HL-60/S4 treated with retinoic acid at 250 ng/mL for 4 days and 3 days (cell line): Measurements from ENCODE around the gene PLEKHA6.

Source experiments
- in situ Hi-C: fragments of 300-500 bp; cut with MboI; formaldehyde crosslinking; loops from 2 replicates; pipeline ENCODE4 v1.7.0; 2022; ENCODE audit warnings: low sequenced_read_pairs

PLEKHA6 gene

DNA sequence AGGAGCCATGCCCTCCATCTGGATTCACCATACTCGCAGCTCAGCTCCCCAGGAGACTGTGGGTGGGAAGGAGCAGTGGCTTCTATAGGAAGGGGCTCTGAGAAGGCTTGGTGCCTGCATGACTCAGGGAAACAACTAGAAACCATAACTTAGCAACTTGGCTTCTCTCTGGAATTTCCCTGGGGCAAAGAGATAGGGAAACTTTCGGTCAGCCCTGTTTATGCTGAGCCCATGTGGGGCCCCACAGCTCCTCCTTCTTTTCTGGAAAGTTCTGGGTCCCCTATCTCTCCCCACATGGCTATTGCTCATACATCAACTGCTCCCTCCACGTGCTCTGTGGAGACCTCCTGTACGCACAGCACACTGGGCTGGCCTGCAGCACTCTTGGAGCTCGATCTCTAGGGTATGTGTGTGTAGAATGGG, 39.3 kb downstream of the PLEKHA6 start:
- in situ Hi-C loops = loop anchor here (25.0 kb wide), 1 partner anchor 1108 kb away; no protein-coding TSS in a partner anchor

DNA sequence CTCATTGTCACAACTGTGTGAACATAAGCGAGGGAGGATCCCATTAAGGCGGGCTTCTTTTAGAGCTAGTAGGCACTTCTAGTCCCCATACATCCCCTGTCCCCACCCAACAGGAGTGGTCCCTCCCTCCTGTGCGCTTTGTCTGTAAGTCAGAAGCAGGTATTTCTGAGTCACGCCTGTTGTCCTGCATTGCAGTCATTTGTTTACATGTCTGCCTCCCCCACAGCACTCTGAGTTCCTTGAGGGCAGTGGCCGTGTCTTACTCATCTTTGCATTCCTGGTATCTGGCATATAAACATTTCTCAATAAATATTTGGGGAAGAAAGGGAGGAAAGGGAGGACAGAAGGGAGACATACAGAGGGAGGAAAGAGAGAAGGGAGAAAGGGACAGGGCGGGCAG, 40.3 kb downstream of the PLEKHA6 start:
- in situ Hi-C loops = loop anchor here (25.0 kb wide), 1 partner anchor 1107 kb away; no protein-coding TSS in a partner anchor

DNA sequence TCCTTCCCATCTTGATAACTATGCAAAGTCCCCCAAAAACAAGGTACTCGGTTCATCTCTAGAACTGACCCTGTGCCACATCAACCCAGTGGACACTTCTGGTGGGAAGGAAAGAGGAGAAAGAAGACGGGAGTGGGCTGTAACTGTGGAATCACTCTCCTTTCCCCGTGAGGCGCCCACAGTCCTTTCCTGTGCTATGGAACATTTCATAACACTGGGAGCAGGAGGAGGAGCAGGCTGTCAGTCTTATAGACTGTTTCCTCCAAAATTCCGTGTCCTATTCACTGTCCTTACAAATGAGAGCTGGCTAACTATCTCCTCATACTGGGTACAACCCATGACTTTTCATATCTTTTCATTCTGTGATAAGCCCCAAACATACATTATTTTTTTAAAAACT, 40.7 kb downstream of the PLEKHA6 start:
- in situ Hi-C loops = loop anchor here (25.0 kb wide), 1 partner anchor 1107 kb away; no protein-coding TSS in a partner anchor

DNA sequence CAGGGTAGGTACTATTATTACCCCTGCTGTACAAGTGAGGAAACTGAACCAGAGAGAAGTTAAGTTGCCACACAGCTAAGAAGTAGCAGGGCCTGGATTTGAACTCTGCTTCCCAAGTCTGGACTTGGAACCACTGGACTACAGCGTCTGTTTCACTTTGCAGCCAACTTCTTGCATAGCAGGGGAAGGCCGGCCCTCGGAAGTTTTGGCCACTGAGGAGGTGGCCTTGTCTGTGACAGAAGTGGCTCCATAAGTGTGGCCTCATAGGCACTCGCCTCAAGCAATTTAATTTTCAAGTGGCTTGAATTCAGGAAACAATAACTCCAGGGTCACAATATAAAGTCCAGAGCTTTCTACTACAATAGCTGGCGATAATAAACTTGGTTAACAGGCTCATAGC, 41.4 kb downstream of the PLEKHA6 start:
- in situ Hi-C loops = loop anchor here (25.0 kb wide), 1 partner anchor 1106 kb away; no protein-coding TSS in a partner anchor

DNA sequence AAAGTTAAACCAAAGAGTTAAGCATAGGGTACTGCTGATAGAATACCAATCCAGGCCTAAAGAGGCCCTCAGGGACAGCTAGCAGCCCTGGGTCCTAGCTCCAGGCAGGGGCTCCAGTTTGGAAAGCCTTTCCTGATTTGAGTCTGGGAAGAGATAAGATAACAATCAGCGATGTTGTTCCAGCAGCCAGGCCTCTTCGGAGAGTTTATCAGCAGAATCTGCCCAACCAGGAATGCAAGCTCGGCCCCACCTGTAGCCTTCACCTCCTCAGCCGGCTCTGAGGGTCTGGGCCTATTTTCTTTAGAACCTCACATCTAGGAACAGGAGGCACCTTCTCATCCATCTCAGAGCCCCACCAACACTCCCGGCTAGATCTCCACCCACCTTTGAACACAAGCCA, 42.6 kb downstream of the PLEKHA6 start:
- in situ Hi-C loops = loop anchor here (25.0 kb wide), 1 partner anchor 1105 kb away; no protein-coding TSS in a partner anchor

DNA sequence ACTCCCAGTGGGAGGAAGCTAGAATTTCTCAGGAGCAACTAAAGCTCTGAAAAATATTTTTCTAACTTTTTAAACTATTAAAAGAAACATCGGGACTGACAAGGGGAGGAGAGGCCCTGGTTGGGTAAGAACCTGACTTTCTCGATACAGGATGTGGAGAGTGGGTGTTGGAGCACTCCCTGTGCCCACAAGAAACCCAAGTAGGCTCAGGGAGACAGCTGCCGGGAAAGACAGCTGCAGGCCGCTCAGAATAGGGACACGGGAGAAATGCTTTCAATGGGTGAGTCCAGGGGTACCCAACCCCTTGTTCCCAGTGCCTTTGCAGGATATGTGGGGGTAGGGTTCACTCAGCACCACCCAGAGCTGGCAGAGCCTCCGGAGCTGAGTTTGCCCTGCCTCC, 43.6 kb downstream of the PLEKHA6 start:
- in situ Hi-C loops = loop anchor here (25.0 kb wide), 1 partner anchor 1104 kb away; no protein-coding TSS in a partner anchor

DNA sequence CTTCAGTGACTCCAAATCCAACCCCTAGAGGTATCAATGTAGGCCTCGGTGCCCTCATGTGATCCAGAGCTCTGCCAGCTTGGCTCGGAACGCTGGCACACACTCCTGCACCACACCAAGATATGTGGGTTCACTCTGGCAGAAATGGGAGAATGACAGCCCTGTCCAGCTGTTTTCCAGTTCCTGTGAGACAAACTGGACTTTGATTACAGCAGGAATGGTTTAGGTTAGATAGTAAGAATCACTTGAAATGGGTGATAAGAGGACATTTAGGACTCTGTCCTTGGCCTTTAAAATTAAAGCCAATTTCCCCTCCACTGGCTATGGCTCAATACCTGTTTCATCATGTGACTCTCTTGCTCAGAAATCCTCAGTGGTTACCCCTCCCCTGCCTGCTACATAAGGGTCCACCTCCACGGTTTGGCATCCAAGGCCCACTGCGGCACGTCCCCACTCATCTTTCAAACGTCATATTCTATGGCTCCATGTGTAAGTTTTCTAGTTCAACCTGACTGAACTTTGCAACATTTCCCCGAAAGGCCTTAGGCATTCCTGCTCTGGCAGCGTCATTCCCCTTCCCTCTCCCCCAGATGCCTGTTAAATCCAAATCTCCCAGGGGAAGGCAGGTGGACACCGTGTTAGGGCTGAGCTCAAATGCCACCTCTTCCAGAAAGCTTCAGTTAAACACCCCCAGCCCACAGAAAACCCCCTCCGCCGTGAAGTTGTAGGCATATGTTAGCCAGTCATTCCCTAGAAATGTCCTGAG, 44.7 kb downstream of the PLEKHA6 start:
- in situ Hi-C loops = loop anchor here (25.0 kb wide), 1 partner anchor 1103 kb away; no protein-coding TSS in a partner anchor

DNA sequence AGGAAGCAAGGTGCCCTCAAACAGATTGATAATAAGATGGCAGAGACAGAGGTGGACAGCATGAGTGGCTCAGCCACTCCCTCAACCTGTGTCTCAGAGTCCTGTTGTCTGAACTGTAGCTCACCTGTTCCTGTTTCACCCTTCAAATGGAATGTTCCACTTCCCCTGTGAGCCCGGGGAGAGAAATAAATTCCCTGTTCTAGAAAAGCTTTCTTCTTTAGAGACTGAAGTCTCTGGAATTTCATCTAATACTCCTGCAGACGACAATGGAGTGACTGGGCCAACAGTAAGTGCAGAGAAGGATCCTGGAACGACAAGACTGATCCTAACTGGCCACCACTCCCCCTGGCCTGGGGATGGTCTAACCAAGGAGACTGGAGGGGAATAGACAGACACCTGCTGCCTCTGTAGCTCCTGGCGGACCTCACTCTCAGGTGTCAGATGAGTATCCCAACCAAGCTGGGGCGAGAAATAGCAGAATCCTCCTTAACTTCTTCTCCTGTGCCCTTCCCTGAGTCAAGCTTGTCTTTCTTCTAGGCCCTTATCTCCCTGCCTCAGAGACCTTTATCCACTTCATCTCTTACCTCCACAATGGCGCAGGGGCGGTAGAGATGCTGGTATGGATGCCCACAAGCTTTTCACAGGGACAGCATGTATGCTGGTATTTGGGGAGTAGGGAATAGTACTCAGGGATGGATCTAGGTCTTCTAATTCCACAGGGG, 45.4 kb downstream of the PLEKHA6 start:
- in situ Hi-C loops = loop anchor here (25.0 kb wide), 1 partner anchor 1102 kb away; no protein-coding TSS in a partner anchor

DNA sequence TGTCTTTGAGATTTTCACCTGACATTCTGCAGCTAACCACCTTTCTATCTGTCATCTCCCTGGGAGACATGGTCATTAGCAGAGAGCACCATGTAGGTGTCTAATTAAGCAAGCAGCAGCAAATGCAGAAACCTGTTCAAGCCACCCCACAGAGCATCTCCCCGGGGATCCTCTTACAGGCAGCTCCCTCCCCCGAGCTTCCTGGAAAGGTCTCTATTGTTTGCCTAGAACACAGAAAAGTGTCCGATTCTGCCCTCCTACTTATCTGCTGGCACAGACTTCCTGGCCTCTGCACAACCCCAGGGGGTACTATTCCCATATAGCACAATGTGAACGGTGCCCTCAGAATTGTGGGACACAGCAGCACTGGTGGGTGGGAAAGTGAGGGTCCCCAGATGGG, 46.1 kb downstream of the PLEKHA6 start:
- in situ Hi-C loops = loop anchor here (25.0 kb wide), 1 partner anchor 1101 kb away; no protein-coding TSS in a partner anchor

DNA sequence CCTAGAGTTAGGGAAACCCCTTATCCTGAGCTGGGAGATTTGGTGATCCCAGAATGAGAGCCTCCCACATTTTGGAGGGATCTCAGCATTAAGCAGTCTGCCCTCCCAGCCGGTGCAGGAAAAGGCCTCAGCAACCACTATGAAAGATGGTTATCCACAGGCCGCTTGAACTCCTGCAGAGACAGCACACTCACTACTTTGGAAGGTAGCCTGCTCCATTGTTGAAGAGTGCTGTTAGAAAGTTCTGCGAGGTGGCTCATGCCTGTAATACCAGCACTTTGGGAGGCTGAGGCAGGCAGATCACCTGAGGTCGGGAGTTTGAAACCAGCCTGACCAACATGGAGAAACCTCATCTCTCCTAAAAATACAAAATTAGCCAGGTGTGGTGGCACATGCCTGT, 48.8 kb downstream of the PLEKHA6 start:
- in situ Hi-C loops = loop anchor here (25.0 kb wide), 1 partner anchor 1099 kb away; no protein-coding TSS in a partner anchor

DNA sequence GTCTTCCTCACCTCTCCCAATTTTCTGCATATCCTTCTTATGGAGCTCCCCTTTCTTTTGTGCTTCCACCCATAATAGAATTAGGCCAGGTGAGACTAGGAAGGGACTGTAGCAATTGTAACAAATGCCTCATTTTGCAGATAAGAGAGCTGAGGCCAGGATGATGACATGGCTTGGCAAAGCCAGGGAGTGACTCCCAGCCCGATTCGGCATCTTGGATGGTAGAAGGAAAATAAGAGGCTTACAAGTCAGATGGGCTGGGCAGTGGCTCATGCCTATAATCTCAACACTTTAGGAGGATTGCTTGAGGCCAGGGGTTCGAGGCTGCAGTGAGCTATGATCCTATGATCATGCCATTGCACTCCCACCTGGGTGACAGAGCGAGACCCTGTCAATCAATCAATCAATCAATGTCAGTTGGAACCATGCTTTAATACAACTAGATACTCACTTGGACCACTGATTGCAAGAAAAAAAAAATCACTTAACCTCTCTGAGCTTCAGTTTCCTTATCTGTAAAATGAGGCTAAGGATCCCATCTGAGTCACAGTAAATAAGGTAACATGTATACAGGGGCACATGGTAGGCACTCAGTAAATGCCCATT, 51.6 kb downstream of the PLEKHA6 start:
- in situ Hi-C loops = loop anchor here (10.0 to 25.0 kb wide), 2 partner anchors 1096 to 1293 kb away; no protein-coding TSS in a partner anchor

DNA sequence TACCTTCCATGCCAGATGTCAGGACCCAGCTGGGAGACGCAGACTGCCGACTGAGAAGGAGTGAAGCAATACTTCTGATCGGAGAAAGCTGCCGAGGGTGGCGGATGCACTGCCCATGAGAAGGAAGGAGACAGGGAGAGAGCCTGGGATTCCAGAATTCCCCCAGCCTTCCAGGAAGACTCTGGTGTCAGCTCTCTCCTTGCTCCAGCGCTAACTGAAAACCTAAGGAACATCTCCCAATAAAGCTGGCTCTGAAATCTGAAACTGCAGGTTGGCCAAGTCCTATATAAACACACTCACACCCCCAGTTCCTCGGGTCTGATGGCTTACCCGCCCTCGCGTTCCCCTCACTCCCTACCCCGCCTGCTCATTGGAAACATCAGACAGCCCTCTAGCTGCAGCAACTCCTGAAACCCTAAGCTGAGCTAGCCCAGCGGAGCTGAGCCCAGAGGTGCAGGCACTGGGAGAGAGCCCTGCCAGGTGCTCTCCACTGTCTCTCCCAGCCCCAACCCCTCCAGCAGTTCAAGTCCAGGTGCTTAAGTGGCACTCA, 52.3 kb downstream of the PLEKHA6 start:
- in situ Hi-C loops = loop anchor here (10.0 to 25.0 kb wide), 2 partner anchors 1095 to 1293 kb away; no protein-coding TSS in a partner anchor

DNA sequence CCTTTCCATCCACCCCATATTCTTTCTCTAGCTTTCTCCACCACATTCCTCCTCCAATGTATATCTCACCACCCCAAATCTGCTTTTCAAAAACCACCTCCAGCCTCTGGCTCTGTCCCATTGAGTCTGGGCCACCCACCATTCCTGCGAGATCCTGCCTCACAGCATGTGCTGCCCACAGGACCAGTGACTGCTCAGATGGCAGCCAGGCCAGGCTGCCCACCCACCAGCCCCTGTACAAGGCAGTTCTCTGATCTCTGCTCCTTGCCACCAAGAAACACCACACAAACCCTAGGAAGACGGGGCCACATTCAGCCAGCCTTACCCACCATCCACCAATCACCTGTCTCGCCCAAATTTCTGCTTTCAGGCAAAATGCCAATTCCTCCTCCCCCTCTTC, 53.7 kb downstream of the PLEKHA6 start:
- in situ Hi-C loops = loop anchor here (10.0 to 25.0 kb wide), 2 partner anchors 1094 to 1291 kb away; no protein-coding TSS in a partner anchor

DNA sequence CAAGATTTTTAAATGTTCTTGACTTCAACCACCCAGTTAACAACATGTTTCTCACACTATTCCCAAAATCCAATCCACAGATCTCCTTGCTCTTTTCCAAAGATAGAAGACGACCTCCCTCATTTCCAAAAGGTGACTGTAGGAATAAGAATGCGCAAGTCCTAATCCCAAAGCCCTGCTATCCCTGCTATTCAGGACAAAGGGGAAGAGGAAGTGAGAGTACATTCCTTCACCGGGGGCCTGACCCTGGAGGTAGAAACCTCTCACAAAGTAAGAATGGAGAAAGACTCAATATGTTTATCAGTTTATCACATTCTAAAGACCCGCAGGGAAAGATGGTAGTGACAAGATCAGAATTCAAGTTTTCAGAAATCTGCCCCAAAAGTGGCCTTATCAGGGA, 55.7 kb downstream of the PLEKHA6 start:
- in situ Hi-C loops = loop anchor here (10.0 to 25.0 kb wide), 2 partner anchors 1092 to 1289 kb away; no protein-coding TSS in a partner anchor

DNA sequence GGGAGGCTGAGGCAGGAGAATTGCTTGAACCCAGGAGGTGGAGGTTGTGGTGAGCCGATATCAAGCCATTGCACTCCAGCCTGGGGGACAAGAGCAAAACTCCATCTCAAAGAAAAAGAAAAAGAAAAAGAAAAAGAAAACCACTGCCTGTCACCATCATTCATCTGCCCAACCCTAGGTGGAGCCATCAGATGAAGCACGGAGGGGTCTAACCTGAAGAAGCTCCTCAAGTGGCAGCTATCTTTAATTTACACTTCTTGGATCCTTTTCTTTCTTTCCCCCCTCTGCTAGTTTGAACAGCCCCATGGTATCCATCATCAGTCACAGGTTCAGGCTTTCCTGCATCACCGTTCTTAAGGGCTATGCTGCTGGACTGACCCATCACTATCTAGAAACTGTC, 57.0 kb downstream of the PLEKHA6 start:
- in situ Hi-C loops = loop anchor here (10.0 to 25.0 kb wide), 2 partner anchors 1090 to 1288 kb away; no protein-coding TSS in a partner anchor

DNA sequence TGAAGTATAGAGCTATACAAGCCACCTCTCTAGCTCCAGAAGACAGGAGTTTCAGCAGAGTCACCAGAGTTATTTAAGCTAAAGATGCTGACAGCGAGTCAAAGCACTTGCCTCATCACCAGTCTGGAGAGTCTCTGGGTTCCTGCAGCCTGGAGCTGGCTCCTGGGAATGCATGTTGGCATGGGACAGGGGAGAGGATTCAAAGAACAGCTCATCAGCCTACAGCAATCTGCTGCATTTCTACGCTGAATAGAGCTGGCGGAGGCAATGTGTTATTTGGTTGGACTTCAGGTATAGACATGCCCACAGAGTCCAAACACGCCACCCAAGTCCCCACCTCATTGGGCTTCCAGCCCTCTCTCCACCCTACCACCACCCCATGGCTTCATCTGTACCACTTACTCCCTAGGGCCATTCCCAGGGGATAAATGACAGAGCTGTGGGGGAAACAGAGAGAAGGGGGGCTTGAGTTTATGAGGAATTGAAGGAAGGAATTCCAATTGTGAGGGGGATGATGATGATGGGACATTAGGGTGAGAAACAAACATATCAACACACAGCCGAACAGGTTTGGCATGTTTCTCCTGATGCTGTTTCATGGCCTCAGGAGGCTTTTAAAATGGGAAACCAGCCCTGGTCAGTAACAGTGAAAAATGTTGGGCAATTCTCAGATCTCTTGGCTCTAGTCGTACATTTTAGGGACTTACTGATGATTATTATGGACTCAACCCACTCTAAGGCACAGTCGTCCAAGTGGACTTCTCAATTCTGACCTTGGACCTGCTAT, 58.4 kb downstream of the PLEKHA6 start:
- in situ Hi-C loops = loop anchor here (10.0 to 25.0 kb wide), 2 partner anchors 1089 to 1287 kb away; no protein-coding TSS in a partner anchor

DNA sequence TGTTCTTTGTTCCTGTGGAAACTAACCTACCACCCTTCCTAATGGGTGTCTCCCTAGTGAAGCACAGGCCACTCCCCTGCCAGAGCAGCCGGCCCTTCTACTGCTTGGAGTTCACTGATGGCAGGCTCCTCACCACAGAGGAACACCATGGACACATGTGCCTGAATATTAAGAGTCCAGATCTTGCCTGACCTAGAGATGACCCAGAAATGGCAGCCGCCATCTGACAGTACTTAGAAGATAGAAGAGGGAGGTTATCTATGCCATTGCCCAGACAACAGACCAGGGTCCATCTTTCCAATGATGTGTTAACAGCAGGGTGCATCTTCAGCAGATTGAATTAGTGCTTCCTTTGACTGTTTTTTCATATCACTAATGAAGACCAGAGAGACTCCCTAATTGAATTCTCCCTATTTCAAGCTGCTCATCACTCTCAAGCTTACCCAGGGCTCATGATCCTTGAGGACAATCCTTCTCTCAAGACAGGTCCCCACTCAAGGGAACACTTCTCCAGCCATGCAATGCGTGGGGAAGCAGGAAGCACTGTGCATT, 59.8 kb downstream of the PLEKHA6 start:
- in situ Hi-C loops = loop anchor here (10.0 to 25.0 kb wide), 3 partner anchors 1088 to 1285 kb away; no protein-coding TSS in a partner anchor

DNA sequence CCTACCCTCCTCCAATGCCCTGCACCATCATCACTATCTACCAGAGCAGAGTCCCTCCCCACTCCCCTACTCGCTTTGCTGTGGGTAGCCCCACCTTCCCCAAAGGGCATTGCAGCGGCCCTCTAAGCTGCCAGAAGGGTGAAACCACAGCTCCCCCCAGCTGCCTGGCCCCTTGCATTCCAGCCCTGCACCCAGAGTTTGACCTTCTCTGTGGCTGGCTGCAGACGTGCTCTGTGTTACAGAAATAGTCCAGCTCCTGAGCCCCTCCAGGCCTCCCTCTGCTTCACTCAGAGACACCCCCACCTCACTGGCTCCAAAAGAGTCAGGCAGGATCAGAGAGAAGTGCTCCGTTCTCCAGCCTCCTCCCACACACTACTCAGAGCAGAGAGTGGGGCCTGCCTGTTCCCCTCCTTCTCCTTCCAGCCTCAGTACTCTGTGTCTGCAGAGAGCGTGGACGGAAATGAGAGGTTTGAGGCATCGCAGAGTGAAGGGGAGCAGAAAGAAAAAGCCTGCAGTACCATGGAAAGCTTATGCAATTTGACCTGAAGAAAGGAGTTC, 63.2 kb downstream of the PLEKHA6 start:
- in situ Hi-C loops = loop anchor here (10.0 kb wide), 1 partner anchor 1262 kb away; no protein-coding TSS in a partner anchor

DNA sequence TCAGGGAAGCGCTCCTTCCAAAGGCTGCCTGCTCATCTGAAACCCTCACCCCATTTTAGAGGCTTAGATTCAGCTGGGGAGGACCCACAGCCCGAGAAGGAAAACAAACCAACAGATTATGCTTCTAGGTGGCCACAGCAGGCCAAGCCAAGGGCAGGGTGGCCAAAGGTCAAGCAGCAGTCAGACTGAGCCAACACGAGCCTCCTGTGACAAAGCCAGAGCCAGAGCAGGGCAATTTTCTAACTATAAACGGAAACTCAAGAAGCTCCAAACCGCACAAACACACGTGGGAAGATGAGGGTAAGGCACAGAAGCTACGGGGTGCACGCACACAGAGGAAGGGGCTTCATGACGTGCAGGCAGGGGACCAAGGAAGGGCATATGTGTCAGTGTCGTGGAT, 64.1 kb downstream of the PLEKHA6 start:
- in situ Hi-C loops = loop anchor here (10.0 kb wide), 1 partner anchor 1261 kb away; no protein-coding TSS in a partner anchor
